ENCODE measurements around the gene LY6G6C. TPM values are rescaled to one million over a fixed set of nuclear protein-coding genes. Genes with fewer than 3 reads are reported as not detected.

LY6G6C gene
- total RNA-seq, 2 experiments from 2014 or later = not detected

DNA sequence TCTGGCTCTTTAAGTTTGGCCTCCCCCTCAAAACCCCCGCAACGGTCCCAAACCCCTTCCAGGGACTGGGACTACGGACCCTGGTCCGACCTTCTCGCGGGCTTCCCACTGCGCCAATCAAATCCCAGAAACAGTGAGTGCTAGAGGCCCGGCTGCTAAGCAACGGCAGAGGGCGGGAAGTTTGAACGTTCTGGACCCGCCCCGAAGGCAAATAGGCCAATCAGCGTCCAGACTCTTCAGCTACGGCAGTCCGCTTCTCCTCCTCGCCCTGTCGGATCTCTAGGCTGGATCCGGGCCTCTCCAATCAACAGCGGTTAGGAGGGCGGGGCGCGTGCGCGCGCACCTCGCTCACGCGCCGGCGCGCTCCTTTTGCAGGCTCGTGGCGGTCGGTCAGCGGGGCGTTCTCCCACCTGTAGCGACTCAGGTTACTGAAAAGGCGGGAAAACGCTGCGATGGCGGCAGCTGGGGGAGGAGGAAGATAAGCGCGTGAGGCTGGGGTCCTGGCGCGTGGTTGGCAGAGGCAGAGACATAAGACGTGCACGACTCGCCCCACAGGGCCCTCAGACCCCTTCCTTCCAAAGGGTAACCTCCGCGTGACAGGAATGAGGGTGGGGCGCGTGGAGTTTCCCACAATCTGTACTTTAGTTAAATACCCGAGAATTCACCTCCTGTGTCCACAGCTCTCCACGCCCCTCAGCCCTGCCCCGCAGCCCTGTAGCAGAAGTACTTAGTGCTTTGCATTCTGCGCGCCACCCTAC, 18.3 kb upstream of the LY6G6C start, which contains the start of gene MSH5:
MSH5 (plus strand) TSS at position 367 of the 758 bp plus-strand sequence. CDS start 462 bp downstream, outside the sequence.
- peak within 1 kb of the TSS; percentile 99 for H3K4me3 Mint-ChIP-seq
- peaks cover 52% of the 10 kb centered on the region for H3K4me1 Mint-ChIP-seq
- H3K27ac Mint-ChIP-seq = peak within 1 kb of the TSS; percentile 95
- ChIA-PET POLR2A (interaction anchor here (0.8 to 10.6 kb wide), 39 partner anchors 9 to 1232 kb away, joined by 3 to 130 read pairs (median 9); partner anchors contain the start of genes ABHD16A, BAG6, C6orf47 and CSNK2B), CTCF (interaction anchor here (0.6 to 7.8 kb wide), 18 partner anchors 10 to 133 kb away, joined by 3 to 88 read pairs (median 5); partner anchors contain the start of genes ABHD16A, BAG6, DDAH2 and HSPA1B)
- peaks cover 53% of the 10 kb centered on the region for H3K36me3 Mint-ChIP-seq (ENCODE audit: low read depth)
- peak; percentile 98 for DNase-seq
- no peaks in the 10 kb centered on the region for H3K27me3 Mint-ChIP-seq
- no peaks in the 10 kb centered on the region for H3K9me3 Mint-ChIP-seq

DNA sequence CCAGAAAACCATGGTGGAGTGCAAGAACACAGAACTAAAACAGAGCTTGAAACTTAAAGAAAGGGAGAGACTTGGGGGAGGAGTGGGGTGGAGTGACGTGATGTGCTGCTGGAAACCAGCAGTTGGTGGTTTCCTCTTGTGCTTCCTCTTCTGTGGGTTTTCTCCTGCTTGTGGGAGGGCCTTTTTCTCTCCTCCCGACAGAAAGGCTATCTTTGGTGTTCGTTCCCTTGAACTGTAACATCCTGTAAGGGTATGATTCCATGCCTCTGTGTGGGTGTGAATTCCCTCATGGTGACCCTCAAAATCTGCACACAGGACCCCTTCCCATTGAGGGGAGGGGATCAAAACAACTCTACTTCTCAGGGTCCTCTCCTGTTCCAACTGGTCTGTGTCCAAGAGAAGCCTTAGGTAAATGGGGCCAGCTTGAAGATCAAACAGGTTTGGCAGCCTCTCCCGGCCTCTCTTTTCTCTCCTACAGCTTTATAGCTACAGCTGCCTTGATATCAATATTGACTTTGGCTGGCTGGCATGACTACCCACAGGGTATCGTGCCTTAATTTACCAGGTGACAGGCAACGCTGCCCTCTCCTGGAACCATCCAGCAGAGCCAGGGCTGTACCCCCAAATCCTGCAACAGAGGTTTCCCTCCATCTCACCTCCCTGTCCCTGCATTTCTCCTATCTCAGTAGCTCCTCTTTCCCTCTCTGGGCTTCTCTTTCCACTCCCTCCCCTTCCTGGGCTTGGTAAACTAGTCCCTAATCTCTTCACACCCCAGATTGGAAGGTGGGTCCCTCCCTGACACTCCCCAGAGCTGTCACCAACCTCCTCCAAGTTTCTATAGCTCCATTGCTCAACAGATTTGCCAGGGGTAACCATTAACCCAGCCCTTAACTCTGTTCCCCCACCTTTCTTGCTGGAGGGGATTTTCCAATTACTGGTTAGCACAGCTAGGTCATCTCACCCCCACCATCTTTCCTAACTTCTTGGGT, 16.7 kb upstream of the LY6G6C start:
- POLR2A ChIA-PET = interaction anchor here (1.0 to 10.6 kb wide), 46 partner anchors 8 to 1234 kb away, joined by 3 to 130 read pairs (median 8); partner anchors contain the start of genes ABHD16A, BAG6, C6orf47 and CSNK2B
- H3K27ac Mint-ChIP-seq = peak overlapping the region; percentile 95
- no peaks in the 10 kb centered on the region for H3K9me3 Mint-ChIP-seq
- H3K4me1 Mint-ChIP-seq = peaks cover 61% of the 10 kb centered on the region
- CTCF ChIA-PET = interaction anchor here (0.6 to 7.8 kb wide), 33 partner anchors 9 to 155 kb away, joined by 3 to 88 read pairs (median 5); partner anchors contain the start of genes ABHD16A, BAG6, C6orf47 and CSNK2B
- peak overlapping the region; percentile 99 for H3K4me3 Mint-ChIP-seq
- H3K27me3 Mint-ChIP-seq = no peaks in the 10 kb centered on the region
- peak; percentile 83 for DNase-seq
- H3K36me3 Mint-ChIP-seq (ENCODE audit: low read depth) = peaks cover 57% of the 10 kb centered on the region

DNA sequence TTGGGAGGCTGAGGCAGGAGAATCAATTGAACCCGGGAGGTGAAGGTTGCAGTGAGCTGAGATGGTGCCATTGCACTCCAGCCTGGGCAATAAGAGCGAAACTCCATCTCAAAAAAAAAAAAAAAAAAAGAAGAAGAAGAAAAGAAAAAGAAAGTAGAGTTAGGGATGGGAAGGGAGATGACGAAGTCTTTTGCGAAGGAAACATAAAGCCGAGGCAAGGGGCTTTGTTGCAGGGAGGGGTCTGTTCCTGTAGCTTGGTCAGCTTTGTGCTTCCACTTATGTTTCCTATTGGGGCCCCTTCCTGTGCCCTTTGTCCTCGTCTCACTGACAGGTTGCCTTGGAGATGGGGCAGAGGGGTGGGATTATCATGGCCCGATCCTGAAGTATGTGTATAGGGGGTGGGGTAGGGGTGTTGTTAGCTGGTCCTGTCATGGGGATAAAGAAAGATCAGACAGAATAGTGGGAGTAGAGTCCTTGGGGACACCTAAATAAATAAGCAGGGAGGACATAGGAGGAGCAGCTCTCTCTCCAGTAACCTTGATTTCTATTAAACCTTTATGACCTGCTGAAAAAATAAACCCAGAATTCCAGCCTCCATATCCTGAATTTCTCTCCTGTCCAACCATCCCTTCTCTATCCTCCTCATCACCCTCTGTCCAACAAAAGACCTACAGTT, 15.9 kb upstream of the LY6G6C start:
- Mint-ChIP-seq H3K36me3 (ENCODE audit: low read depth) (peaks cover 52% of the 10 kb centered on the region), H3K27ac (peak overlapping the region; percentile 95), H3K4me1 (peaks cover 65% of the 10 kb centered on the region), H3K9me3 (no peaks in the 10 kb centered on the region), H3K27me3 (no peaks in the 10 kb centered on the region), H3K4me3 (peak overlapping the region; percentile 99)
- ChIA-PET CTCF (interaction anchor here (0.7 to 7.8 kb wide), 26 partner anchors 8 to 156 kb away, joined by 3 to 88 read pairs (median 5); partner anchors contain the start of genes ABHD16A, BAG6, C6orf47 and DDAH2), POLR2A (interaction anchor here (1.0 to 10.6 kb wide), 40 partner anchors 7 to 1234 kb away, joined by 3 to 130 read pairs (median 9); partner anchors contain the start of genes ABHD16A, BAG6, C6orf47 and CSNK2B)
- DNase-seq = peak; percentile 42

DNA sequence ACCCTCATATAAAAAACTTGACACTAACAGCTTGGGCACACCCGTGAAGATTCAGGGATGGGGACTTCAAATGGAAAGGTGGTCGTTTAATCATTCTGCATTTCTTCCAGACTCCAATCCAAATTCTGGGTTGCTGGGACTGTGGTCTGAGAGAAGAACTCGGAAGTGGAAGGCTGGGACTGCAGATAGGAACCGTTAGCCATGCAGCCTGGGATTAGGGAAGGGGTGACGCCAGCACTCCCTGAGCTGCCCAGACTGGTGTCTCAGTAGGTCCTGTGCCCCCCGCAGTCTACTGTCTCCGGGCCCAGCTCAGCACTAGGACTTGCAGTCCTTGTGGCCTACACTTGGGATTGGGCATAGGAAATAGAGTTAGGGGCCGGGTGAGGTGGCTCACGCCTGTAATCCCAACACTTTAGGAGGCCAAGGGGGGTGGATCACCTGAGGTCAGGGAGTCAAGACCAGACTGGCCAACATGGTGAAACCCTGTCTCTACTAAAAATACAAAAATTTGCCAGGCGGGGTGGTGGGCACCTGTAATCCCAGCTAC, 15.3 kb upstream of the LY6G6C start:
- ChIA-PET POLR2A (interaction anchor here (0.7 to 10.6 kb wide), 33 partner anchors 6 to 539 kb away, joined by 3 to 130 read pairs (median 10); partner anchors contain the start of genes ABHD16A, ATP6V1G2, BAG6 and C6orf47), CTCF (interaction anchor here (0.7 to 7.8 kb wide), 14 partner anchors 7 to 156 kb away, joined by 3 to 88 read pairs (median 8); partner anchors contain the start of genes BAG6, C6orf47, DDAH2 and HSPA1A)
- Mint-ChIP-seq H3K27me3 (no peaks in the 10 kb centered on the region), H3K27ac (peak overlapping the region; percentile 95), H3K36me3 (ENCODE audit: low read depth) (peaks cover 55% of the 10 kb centered on the region), H3K4me3 (peak overlapping the region; percentile 99), H3K9me3 (no peaks in the 10 kb centered on the region), H3K4me1 (peaks cover 68% of the 10 kb centered on the region)
- peak; percentile 24 for DNase-seq

DNA sequence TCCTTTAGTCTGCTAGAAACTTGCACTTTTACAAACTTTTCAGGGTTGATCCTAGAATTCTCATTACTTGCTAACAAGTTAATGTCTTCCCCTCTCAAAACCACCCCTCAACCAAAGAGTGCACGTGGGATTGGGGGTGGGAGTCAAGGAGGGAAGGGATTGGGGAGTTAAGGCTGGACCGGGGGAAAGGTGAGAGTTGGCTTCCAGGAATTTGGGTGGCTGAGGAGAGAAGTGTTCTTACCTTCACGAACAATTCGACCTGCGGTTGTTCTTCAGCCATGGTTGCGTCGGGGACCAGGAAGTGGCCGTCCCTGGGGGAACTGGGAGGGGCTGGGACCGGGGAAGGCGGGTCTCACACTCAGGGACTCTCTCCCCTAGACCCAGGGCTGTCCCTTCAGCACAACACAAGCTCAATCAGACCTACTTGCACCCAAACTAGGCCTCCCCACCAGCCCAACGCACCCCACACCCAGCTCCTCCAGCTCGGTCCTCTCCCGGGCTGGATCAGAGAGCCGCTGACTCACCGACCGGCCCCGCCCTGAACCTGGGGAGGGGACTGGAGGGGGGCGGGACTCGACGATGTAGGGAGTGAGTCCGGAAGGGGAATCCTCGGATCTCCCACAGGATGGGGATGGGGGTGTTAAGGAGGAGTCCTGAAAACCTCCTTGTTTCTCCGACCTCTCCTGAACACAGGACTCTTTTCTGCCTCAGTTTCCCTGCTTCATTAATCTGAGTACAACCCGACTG, 14.6 kb upstream of the LY6G6C start, which contains the start of gene CLIC1:
CLIC1 (minus strand) TSS at position 510 of the 747 bp plus-strand sequence; CDS start at position 280, 230 bp downstream.
- CTCF ChIA-PET = interaction anchor here (0.5 to 6.9 kb wide), 11 partner anchors 9 to 95 kb away, joined by 3 to 61 read pairs (median 4); partner anchors contain the start of genes C6orf47, HSPA1A, HSPA1B and HSPA1L
- Mint-ChIP-seq H3K36me3 (ENCODE audit: low read depth) (peaks cover 55% of the 10 kb centered on the region), H3K9me3 (no peaks in the 10 kb centered on the region), H3K27me3 (no peaks in the 10 kb centered on the region), H3K4me3 (peak within 1 kb of the TSS; percentile 99), H3K27ac (peak within 1 kb of the TSS; percentile 95), H3K4me1 (peaks cover 66% of the 10 kb centered on the region)
- peak; percentile 88 for DNase-seq
- POLR2A ChIA-PET = interaction anchor here (0.7 to 10.6 kb wide), 28 partner anchors 11 to 241 kb away, joined by 3 to 130 read pairs (median 21); partner anchors contain the start of genes ABHD16A, ATP6V1G2, BAG6 and CSNK2B

DNA sequence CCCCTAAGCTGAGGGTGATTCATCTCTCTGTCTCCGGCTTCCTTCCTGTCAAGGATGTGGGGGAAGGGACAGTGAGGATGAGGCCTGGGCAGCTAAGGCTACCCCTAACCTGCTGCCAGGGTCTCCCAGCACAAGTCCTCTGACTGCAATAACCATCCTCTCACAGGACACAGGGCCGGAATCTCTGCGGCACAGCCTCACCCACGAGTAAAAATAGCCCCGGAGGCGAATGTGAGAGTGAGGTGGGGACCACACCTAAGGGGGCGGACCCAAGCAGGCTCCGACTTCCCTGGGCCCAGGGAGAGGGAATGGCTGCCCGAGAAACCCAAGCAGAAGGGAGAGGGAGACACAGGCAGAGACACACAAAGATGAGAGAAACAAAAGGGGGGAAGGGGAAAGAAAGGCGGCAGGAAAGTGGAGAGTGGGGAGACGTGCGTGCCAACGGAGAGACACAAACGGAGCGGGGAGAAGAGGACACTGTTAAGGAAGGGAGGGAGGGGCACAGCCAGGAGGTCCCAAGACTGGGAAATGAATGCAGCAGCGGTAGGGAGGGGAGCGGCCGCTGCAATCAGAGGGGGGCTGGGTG, 13.4 kb upstream of the LY6G6C start:
- ChIA-PET CTCF (interaction anchor here (1.2 to 6.9 kb wide), 4 partner anchors 35 to 96 kb away, joined by 3 to 61 read pairs (median 13); partner anchors contain the start of gene HSPA1B), POLR2A (interaction anchor here (0.8 to 10.6 kb wide), 21 partner anchors 9 to 237 kb away, joined by 3 to 130 read pairs (median 54); partner anchors contain the start of genes ABHD16A, ATP6V1G2, BAG6 and CSNK2B)
- peaks cover 60% of the 10 kb centered on the region for H3K36me3 Mint-ChIP-seq (ENCODE audit: low read depth)
- peaks cover 70% of the 10 kb centered on the region for H3K4me1 Mint-ChIP-seq
- peak overlapping the region; percentile 95 for H3K27ac Mint-ChIP-seq
- DNase-seq = peak; percentile 74
- peak overlapping the region; percentile 99 for H3K4me3 Mint-ChIP-seq
- H3K27me3 Mint-ChIP-seq = no peaks in the 10 kb centered on the region
- H3K9me3 Mint-ChIP-seq = no peaks in the 10 kb centered on the region

DNA sequence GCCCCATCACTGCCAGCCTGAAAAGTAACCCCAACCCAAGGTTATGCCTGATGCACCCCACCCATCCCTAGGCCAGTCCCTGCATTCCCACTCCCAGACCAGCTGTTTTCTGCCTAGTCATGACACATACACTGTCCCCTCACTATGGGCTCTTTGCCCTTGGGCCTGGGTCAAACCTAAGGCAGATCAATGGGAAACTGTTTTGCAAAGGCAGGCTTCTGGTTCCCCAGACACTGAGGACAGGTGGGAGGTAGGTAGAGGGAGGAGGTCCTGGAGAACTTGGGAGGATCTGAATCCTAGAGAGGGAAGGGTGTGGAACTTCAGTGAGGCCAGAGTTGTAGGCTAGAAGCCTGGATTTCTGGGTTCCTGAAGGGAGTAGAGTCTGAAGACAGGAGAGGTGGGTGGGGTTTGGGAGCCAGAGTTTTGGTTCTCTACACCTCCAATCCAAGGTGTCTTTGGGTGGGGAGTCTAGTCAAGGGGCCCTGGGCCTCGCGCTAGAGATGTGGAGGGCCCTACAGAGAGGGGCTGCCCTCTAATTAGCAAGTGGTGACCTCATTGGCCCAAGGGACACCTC, 12.8 kb upstream of the LY6G6C start:
- Mint-ChIP-seq H3K36me3 (ENCODE audit: low read depth) (peaks cover 60% of the 10 kb centered on the region), H3K4me3 (peak overlapping the region; percentile 99), H3K27me3 (no peaks in the 10 kb centered on the region), H3K9me3 (no peaks in the 10 kb centered on the region), H3K4me1 (peaks cover 69% of the 10 kb centered on the region), H3K27ac (peak overlapping the region; percentile 95)
- ChIA-PET POLR2A (interaction anchor here (0.8 to 10.6 kb wide), 15 partner anchors 9 to 188 kb away, joined by 3 to 130 read pairs (median 58); partner anchors contain the start of genes ABHD16A, ATP6V1G2, BAG6 and CSNK2B), CTCF (interaction anchor here (2.0 to 6.9 kb wide), 2 partner anchors 79 to 97 kb away, joined by 4 to 61 read pairs; no protein-coding TSS in a partner anchor)
- DNase-seq = no peak

DNA sequence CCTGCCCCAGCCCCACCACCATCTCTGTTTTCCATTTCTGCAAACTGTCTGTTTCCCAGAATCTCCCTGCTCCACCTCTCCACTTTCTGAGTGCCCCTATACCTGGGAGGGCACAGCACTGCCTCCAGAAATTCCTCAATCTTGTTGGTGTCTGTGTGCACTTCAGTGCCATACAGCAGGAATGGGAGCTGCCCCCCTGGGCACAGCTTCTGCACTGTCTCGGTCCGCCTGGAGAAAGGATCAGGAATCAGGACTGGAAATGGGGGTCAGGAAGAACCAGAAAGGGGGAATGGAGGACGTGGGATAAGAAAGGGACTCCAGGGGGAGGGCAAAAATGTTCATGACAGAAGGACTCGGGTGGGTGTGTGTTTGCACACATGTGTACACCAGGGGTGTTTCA, 12.2 kb upstream of the LY6G6C start:
- Mint-ChIP-seq H3K27ac (peak overlapping the region; percentile 95), H3K4me3 (peak overlapping the region; percentile 99), H3K27me3 (no peaks in the 10 kb centered on the region), H3K4me1 (peaks cover 69% of the 10 kb centered on the region), H3K36me3 (ENCODE audit: low read depth) (peaks cover 63% of the 10 kb centered on the region), H3K9me3 (no peaks in the 10 kb centered on the region)
- DNase-seq = no peak
- ChIA-PET CTCF (interaction anchor here (1.0 to 5.5 kb wide), 2 partner anchors 36 to 97 kb away, joined by 4 to 46 read pairs; no protein-coding TSS in a partner anchor), POLR2A (interaction anchor here (1.0 to 10.6 kb wide), 8 partner anchors 30 to 100 kb away, joined by 3 to 130 read pairs (median 42); partner anchors contain the start of genes ABHD16A, BAG6, CSNK2B and GPANK1)

DNA sequence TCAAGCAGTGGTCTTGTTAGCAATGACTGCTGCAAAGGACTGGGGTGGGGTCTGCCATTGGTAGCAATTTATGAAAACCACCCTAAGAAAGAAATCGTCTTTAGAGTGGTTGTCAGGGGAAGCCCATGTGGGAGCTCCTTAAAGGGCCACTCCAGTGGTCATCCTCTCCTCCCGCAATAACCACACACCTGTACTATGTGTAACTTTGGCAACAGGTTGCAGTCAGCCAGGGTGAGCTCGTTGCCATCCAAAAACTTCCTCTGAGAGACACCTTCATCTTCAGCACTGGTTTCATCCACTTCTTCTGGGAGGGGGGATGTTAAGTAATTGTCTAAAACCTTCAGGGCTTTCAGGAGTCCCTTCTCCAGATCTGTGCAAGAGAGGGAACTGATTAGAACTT, 10.5 kb upstream of the LY6G6C start:
- Mint-ChIP-seq H3K27me3 (no peaks in the 10 kb centered on the region), H3K9me3 (no peaks in the 10 kb centered on the region), H3K4me3 (no peak overlapping the region), H3K4me1 (peaks cover 69% of the 10 kb centered on the region), H3K27ac (peak overlapping the region; percentile 47), H3K36me3 (ENCODE audit: low read depth) (peaks cover 78% of the 10 kb centered on the region)
- DNase-seq = no peak
- CTCF ChIA-PET = interaction anchor here (1.1 to 5.5 kb wide), 2 partner anchors 38 to 99 kb away, joined by 5 to 46 read pairs; no protein-coding TSS in a partner anchor
- POLR2A ChIA-PET = interaction anchor here (0.7 to 10.6 kb wide), 5 partner anchors 7 to 99 kb away, joined by 3 to 130 read pairs (median 3); partner anchors contain the start of genes CSNK2B, GPANK1, LY6G6D and MSH5
